Iris pigment epithelial cell (primary cell): ENCODE results near the gene DOCK2.
"Not testable (repeated sequence)": the region's sequence is repeated elsewhere in the genome, so short reads cannot be mapped to it uniquely, and the experiment has no call there.

Experiments
- DNase-seq: peaks from one replicate; pipeline ENCODE4 v3.0.0-alpha.2; 2011; ENCODE audit warnings: low read depth

Gene DOCK2

GRCh38 chr5:170056561-170057267, 419.6 kb downstream of the DOCK2 start:
- no peak for DNase-seq

GRCh38 chr5:170057311-170057710, 420.2 kb downstream of the DOCK2 start:
- no peak for DNase-seq

- DNase-seq: no peak
Observed at GRCh38 chr5:170059221-170059620, 422.1 kb downstream of the DOCK2 start.

- DNase-seq: no peak
Observed at GRCh38 chr5:170067152-170067551, 430.1 kb downstream of the DOCK2 start.

GRCh38 chr5:170067574-170068170, 430.6 kb downstream of the DOCK2 start:
- no peak for DNase-seq

GRCh38 chr5:170069512-170069911, 432.4 kb downstream of the DOCK2 start:
- DNase-seq: no peak

- DNase-seq: peak; percentile 47
Observed at GRCh38 chr5:170070556-170071412, 433.7 kb downstream of the DOCK2 start.

GRCh38 chr5:170071748-170072147, 434.7 kb downstream of the DOCK2 start:
- no peak for DNase-seq

- no peak for DNase-seq
Observed at GRCh38 chr5:170075696-170076095, 438.6 kb downstream of the DOCK2 start.

- DNase-seq: peak; percentile 36
Observed at GRCh38 chr5:170076211-170076610, 439.1 kb downstream of the DOCK2 start.

- no peak for DNase-seq
Observed at GRCh38 chr5:170076739-170077138, 439.7 kb downstream of the DOCK2 start.

GRCh38 chr5:170077526-170077925, 440.5 kb downstream of the DOCK2 start:
- no peak for DNase-seq

GRCh38 chr5:170078458-170078857, 441.4 kb downstream of the DOCK2 start:
- no peak for DNase-seq

- no peak for DNase-seq
Observed at GRCh38 chr5:170078931-170079330, 441.9 kb downstream of the DOCK2 start.

- DNase-seq: no peak
Observed at GRCh38 chr5:170080217-170080616, 443.1 kb downstream of the DOCK2 start.

GRCh38 chr5:170080786-170081445, 443.8 kb downstream of the DOCK2 start:
- DNase-seq: no peak

GRCh38 chr5:170081616-170082015, 444.5 kb downstream of the DOCK2 start:
- DNase-seq: no peak

- no peak for DNase-seq
Observed at GRCh38 chr5:170082701-170083100, 445.6 kb downstream of the DOCK2 start.

- no peak for DNase-seq
Observed at GRCh38 chr5:170087168-170087817, 450.2 kb downstream of the DOCK2 start.

- DNase-seq: no peak
Observed at GRCh38 chr5:170092455-170093101, 455.5 kb downstream of the DOCK2 start.

- not testable (repeated sequence) for DNase-seq
Observed at GRCh38 chr5:170094329-170094728, 457.3 kb downstream of the DOCK2 start.
